HG02870 (cell line): ENCODE results near the gene TFDP1.
"Not testable (repeated sequence)": the region's sequence is repeated elsewhere in the genome, so short reads cannot be mapped to it uniquely, and the experiment has no call there.

Experiments
- ATAC-seq: cut with Tn5 transposase; IDR thresholded peaks from one replicate; pipeline ENCODE4 v1.9.1; 2021; ENCODE audit warnings: mild to moderate bottlenecking, moderate library complexity; ENCODE audit not compliant: unreplicated experiment

The TFDP1 gene

DNA sequence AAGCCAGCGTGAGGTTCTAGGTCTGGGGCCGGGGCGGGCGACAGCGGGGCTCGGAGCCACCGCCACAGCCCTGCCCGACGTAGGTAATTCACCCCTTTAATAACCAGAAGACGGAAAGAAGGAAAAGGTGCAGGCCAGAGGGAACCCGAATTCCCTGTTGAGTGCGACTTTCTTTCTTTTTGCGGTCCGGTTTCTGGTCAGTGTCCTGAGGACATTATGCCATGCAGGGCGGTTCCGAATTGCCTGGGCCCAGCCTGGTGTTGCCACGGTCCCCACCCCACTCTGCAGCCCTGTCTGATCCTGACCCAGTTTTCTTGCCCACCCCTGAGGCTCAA is 18.4 kb upstream of the TFDP1 start:
- ATAC-seq: no peak

DNA sequence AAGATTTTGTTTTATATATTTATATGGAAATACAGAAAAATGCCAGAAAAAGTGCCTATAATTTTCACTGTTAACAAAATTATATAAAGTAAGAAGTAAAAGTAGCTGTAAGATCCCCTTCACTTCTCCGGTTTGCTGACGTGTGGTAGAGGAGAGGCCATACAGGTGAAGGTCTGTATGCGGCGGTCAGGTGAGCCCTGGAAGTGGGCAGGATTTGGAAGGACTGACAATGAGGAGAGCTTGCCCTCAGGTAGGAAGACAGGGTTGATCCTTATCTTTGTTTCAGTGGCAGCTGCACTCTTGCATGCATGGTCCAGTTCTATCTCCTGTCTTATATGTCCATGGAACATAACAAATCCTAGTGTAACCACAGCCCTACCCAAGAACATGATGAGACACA is 16.9 kb upstream of the TFDP1 start:
- no peak for ATAC-seq

DNA sequence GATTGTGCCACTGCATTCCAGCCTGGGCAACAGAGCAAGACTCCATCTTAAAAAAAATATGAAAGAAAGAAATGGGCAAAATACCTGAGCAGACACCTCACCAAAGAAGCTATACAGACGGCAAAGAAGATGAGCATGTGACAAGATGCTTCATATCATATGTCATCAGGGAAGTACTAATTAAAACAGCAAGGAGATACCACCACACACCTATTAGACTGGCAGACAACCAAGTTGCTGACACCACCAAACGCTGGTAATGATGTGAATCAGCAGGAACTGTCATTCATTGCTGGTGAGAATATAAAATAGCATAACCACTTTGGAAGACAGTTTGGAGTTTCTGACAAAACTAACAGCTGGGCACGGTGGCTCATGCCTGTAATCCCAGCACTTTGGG is 11.5 kb upstream of the TFDP1 start:
- no peak for ATAC-seq

DNA sequence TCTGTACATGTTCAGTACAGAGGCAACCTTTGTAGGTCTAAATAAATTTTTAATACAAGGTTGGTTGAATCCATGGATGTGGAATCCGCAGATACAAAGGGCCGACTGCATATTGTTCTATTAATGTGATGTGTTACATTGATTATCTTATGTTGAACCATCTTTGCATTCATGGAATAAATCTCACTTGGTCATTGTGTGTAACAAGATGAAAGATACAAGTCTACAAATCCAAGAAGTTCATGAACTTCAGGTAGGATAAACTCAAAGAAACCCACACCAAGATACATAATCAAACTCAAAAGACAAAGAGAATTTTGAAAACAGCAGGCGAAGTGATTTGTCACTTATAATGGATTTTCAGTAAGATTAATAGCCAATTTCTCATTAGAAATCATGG is 8.0 kb upstream of the TFDP1 start:
- ATAC-seq: no peak

DNA sequence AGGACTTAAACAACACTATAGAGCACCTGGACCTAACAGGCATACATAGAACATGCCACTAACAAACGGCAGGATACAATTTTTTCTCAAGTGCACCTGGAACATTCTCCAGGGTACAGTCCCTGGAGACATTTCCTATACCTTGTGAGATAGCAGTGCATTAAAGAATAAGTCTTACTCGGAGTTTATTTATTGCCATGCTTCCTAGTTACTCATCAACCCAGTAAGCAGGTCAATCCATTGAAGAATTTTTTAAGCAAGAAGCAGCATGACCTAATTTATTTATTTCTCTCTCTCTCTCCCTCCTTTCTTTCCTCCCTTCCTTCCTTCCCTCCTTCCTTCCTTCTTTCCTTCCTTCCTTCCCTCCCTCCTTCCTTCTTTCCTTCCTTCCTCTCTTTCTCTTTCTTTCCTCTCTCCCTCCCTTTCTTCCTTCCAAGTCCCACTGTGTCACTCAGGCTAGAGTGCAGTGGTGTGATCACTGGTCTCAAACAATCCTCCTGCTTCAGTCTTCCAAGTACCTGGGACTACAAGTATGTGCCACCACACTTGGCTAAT is 6.6 kb upstream of the TFDP1 start:
- ATAC-seq: no peak

DNA sequence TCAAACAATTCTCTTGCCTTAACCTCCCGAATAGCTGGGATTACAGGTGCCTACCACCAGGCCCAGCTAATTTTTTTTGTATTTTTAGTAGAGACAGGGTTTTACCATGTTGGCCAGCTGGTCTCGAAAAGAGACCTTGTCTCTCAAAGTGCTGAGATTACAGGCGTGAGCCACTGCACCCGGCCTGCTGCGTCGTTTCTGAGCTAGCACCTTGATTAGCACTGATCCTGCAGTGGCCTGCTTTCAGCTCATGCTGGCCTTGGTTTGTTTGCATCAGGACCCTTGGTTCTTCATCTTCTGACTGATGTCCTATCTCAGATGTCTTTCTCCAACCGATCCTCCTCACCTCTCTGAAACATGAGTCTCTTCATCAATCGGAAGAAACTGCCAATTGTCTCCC is 4.9 kb upstream of the TFDP1 start:
- ATAC-seq: no peak

DNA sequence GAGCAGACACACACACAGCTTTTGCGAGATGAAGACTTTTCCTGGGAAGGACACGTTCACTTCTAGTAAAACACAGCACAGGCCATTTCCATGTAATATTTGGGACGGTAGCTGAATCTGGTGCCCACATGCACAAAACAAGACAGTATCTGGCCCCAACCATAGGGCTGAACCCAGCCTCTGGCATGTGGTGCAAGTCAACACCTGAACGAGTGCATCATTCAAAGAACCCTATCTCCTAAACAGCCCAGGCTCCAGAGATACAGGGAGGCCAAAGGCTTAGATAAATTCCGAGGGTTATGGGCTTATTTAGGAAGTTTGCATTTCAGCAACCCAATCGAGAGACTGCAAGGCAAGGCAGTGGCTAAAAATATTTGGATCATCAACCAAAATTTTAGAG is 2.7 kb upstream of the TFDP1 start:
- no peak for ATAC-seq

DNA sequence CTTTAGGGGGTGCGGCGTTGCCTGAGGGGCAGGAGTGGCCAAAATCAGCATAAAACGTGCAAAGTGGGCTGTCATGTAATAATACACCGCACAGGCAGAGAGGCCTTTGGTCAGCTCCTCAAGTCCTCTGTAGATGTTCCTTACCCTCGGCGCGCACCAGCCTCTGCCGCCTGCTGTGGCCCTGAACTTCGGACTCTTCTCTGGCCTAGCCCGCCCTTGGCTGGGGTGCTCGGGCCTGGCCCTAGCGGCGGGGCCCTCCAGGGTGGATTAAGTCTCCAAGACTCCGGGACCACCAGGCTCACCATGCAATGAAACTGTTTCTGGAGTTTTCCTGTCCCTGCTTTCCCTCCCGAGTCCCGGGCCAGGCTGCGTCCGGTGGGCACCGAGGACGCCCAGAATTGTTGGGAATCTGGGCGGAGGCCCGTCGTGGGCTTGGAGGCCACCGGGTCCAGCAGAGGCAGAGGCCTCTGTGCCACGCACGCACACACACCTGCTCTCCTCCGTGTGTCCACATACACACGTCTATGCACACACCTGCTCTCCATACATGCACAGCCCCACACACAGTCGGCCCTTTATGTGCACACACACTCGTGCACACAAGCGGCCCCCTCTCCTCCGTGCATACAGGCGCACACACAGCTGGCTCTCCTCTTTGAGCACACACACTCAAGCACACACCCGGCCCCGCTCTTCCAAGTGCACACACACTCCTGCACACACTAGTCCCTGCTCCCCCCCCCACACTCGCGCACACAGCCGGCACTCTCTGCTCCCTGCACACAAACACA is 1.5 kb upstream of the TFDP1 start:
- no peak for ATAC-seq

DNA sequence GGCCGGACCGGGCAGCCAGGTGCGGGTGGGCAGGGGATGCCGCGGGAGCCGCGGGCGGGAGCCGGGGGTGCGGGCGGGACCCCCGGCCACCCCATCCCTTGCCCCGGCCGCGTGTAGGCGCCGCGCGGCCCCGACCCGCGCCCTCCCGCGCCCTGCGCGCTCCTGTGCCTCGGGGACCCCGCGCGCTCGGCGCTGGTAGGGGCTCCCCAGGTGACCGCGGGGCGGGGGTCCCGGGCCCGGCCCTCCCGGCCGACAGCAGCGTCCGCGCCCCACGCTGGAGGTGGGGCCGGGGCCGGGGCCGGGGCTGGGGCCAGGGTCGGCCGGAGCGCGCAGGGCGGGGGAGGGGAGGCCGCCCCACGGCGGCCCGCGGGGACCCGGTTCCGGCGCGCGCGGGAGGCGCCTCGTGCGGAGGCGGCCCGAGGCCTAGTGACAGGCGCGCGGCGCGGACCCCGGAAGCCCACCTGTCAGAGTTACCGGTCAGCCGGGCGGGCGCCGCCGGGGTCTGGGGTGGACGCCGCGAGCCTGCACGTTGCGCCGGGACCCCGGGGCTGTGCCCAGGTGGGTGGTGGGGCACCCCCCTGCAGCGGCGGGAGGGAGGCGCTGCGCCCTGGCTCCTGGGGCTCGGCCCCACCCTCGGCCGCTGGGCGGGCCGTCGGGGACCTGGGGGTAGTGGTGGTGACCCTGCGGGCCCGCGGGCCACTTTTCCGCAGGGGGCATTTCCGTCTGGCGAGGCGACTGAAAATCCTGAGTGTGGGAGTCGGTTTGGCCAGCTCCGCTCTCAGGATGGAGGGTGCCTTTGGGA is 518 bp downstream of the TFDP1 start:
- ATAC-seq: peak; percentile 33

DNA sequence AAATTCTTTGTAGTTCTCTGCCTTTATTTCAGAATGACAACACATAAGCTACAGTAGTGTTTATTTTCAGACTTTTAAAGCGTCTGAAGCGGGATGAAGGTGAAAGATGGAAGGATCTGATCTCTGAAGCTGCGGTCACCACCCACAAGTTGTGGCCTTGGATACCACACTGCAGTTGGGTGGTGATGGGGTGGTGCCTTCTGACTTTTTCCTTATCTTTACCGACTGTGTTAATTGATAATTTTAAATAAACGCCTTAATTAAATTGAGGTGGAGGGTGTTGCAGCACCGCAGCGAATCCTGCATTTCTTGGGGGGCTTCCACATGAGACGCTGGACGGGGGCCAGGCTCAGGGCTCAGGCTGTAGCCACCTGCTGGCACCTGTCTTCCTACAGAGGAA is 1.3 kb downstream of the TFDP1 start:
- ATAC-seq: no peak

DNA sequence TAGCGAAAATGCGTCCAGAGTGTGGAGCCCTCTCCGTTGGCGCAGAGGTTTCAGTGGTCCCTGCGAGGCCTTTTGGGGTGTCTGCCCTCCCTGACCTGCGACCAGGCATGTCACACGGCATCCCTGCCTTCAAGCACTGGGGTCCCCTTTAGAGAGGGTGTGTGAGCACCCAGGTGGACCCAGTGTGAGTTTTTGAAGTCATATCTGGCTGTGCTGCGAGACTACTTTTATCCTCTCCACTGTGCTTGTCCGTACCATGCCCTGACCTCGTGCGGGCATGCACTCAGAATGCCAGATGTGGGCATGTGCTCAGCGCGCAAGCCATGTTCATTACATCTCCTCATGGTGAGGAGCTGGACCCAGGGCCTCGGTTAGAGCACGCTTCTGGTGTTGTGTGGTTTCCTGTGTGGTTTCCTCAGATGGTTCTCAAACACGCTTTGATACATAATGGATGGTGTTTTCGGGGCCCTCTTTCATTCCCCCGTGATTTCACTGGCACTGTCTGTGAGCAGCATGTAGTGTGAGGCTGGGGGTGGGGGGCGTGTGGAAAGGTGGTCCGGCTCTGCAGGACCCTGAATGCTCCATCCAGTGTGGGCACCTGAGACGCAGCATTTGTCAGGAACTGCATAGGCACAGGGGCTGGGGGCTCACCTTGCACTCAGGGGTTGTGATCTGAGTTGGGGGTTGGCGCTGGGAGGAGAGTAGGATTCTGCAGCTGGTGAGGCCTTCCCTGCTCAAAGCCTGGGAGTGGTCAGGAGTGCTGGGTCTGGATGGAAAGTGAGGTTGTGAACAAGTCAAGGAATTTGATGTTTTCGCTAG is 2.3 kb downstream of the TFDP1 start:
- ATAC-seq: no peak

DNA sequence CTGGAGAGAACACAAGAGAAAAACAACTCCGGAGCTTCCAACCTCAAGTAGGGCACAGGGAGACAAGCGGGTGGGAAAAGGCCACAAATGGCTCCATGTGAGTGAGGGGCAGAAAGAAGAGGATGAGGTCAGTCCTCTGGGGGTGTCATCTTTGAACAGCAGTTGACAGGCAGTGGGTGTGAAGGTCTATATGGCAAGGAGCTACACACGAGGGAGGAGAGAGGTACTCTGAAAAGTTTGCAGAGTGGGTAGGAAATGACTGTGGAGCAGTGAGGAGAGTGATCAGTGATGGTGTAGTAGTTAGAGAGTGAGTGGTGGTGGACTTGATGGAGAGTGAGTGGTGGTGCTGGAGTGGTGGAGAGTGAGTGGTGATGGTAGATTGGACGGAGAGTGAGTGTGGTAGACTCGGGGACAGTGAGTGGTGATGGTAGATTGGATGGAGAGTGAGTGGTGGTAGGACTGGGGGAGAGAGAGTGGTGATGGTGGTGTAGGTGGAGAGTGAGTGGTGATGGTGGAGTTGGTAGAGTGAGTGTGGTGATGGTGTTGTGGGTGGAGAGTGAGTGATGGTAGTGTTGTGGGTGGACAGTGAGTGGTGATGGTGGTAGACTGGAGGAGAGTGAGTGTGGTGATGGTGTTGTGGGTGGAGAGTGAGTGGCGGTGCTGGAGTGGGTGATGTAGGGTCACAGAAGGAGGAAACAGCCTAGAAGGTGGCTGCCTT is 4.0 kb downstream of the TFDP1 start:
- no peak for ATAC-seq

DNA sequence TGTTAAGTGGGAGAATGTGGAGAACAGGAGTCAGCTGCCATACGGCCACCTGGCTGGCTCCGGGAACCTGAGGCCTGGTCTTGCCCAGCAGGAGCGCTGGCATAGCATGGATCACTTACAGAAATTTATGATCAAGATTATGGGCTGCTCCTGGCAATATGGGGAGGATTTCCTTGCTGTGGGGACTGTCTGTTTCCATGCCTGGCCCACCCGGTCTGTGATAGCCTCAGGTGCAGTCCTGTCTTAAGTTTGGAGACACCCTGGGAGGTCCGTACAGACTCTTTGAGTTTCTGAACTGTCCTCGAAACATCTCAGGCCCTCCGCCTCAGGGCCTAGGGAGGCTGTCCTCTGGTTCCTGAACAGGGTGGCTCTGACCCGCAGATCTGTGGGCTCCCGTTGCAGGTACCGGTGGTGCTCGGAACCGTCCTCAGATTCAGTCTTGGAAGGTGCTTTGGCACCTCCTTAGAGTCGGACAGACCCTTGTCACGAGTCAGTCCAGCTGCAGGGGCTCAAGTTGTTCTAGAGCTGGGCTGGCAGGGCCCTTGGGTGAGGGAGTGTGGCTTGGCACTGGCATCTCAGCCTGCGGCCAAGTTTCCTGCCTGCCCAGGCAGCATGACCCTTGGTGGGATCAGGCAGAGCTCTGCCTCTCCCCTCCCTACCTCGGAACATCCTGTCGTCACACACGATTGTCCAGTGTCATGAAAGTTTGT is 4.9 kb downstream of the TFDP1 start:
- no peak for ATAC-seq

DNA sequence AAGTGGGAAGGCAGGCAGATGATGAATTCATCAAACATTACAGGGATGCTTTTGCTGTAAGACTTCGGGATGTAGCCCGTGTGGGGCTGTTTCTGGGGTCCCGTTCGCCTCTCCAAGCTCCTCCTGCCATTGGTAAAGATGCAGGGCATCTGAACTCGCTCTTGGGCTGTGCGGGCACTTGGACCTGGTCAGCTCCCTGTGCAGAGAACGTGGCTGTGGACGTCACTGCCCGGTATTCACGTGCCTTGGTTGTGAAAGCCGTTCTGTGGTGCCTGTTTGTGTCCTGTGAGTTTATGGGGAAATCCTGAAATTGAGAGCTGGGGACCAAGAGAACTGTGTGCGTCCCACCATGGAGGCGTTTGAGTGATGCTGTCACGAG is 5.4 kb downstream of the TFDP1 start:
- ATAC-seq: no peak

DNA sequence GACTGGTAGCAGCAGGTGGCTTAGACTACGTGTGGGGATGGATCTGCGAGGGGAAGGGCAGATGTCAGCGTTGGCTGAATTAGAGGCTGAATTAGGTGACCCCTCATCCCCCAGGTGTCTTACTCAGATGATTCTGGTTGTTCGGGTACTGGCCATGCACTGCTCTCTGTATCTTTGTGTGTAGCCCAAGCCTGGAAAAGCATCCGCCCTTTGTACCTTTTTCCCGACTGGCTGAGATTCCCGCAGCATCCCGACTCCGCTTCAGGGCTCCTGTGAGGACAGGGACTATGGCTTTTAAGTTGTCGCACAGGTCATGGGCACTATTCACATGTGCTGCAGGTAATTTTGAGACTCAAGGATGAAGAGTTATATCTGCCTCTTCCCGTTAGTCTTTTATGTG is 7.2 kb downstream of the TFDP1 start:
- no peak for ATAC-seq

DNA sequence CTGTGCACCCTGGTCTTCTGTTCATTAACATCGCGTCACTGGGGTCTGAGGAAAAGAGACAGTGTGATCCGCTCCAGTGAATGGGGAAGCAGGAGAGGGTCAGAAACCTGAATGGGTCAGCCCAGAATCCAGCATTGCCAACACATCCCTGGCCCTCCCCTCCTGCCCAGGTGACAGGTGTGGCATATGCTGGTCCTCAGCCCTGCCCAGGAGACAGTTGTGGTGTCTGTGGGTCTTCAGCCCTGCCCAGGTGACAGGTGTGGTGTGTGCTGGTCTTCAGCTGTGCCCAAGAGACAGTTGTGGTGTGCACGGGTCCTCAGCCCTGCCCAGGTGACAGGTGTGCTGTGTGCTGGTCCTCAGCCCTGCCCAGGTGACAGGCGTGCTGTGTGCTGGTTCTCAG is 8.0 kb downstream of the TFDP1 start:
- no peak for ATAC-seq

DNA sequence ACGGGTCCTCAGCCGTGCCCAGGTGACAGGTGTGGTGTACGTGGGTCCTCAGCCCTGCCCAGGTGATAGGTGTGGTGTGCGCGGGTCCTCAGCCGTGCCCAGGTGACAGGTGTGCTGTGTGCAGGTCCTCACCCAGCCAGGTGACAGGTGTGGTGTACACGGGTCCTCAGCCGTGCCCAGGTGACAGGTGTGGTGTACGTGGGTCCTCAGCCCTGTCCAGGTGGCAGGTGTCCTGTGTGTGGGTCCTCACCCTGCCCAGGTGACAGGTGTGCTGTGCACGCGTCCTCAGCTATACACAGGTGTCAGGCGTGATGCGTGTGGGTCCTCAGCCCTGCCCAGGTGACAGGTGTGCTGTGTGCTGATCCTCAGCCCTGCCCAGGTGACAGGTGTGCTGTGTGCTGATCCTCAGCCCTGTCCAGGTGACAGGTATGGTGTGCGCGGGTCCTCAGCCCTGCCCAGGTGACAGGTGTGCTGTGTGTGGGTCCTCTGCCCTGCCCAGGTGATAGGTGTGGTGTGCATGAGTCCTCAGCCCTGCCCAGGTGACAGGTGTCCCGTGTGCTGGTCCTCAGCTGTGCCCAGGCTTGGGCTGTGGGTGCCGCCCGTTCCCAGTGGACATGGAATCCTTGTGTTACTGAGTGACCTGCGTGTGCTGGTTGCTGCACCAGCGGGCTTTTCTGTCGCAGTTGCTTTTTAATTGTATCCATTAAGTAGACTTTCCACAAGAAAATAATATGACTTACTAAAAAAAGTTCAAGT is 9.7 kb downstream of the TFDP1 start:
- not testable (repeated sequence) for ATAC-seq

DNA sequence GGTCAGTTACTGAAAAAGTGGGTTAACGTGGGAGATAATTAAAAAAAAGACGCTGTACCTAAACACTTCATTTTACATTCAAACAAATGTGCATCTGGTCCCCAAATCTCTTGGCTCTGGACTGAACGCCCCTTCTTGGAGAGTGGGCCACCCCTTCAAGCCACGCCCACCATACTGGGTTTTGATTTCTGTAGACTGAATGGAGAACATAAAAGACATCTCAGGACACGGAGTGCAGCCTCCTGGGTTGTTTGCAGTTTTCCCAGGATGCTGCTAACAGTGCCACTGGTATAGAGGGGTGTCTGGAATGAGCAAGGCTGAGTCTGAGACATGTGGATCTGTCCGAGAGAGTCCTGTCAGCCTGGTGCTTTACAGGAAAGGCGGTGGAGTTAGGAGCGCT is 10.6 kb downstream of the TFDP1 start:
- ATAC-seq: no peak
